A549 (cell line): ENCODE data around the gene ABCC4.

Source experiments
- POLR2A ChIP-seq: IDR thresholded peaks from 2 replicates; pipeline ENCODE4 v1.6.1; 2012; ENCODE audit warnings: mild to moderate bottlenecking, low read length
- REST ChIP-seq: fragments of 200-600 bp; sonication (generic); IDR thresholded peaks from 2 replicates; pipeline ENCODE4 v1.6.1; 2016; ENCODE audit warnings: antibody characterized with exemption, mild to moderate bottlenecking, moderate library complexity

- TF ChIP-seq POLR2A, result no peak
- TF ChIP-seq REST, result no peak
Observed at GRCh38 chr13:95020298-95020987, 280.8 kb downstream of the ABCC4 start.
